ENCODE results near the gene KCNQ1. TPM values are rescaled to one million over a fixed set of nuclear protein-coding genes. Genes with fewer than 3 reads are reported as not detected.

The KCNQ1 gene
- total RNA-seq, 2 experiments from 2014 or later = 10.7 to 10.8 TPM

- H3K4me1 Mint-ChIP-seq (ENCODE audit: low read depth) = no peaks in the 10 kb centered on the region
- H3K4me3 Mint-ChIP-seq = no peak overlapping the region
- DNase-seq = no peak
- no peaks in the 10 kb centered on the region for H3K36me3 Mint-ChIP-seq
- ChIA-PET POLR2A (no interaction called here), CTCF (interaction anchor here (2.6 kb wide), 1 partner anchor 8 kb away, joined by 12 read pairs; no protein-coding TSS in a partner anchor)
- no peaks in the 10 kb centered on the region for H3K9me3 Mint-ChIP-seq
- intact Hi-C loops (cut with micrococcal nuclease) = no loop called here
- no peaks in the 10 kb centered on the region for H3K27me3 Mint-ChIP-seq
- H3K27ac Mint-ChIP-seq = no peak overlapping the region
Measured at GRCh38 chr11:2412323-2412722, 32.5 kb upstream of the KCNQ1 start.

- no peak overlapping the region for H3K4me3 Mint-ChIP-seq
- H3K27me3 Mint-ChIP-seq = no peaks in the 10 kb centered on the region
- H3K27ac Mint-ChIP-seq = no peak overlapping the region
- DNase-seq = no peak
- H3K36me3 Mint-ChIP-seq = no peaks in the 10 kb centered on the region
- H3K4me1 Mint-ChIP-seq (ENCODE audit: low read depth) = no peaks in the 10 kb centered on the region
- intact Hi-C loops (cut with micrococcal nuclease) = no loop called here
- H3K9me3 Mint-ChIP-seq = no peaks in the 10 kb centered on the region
- POLR2A ChIA-PET = no interaction called here
- CTCF ChIA-PET = interaction anchor here (0.7 kb wide), 1 partner anchor 228 kb away, joined by 3 read pairs; no protein-coding TSS in a partner anchor
Measured at GRCh38 chr11:2413742-2414579, 30.8 kb upstream of the KCNQ1 start.

GRCh38 chr11:2414616-2415015, 30.2 kb upstream of the KCNQ1 start:
- Mint-ChIP-seq H3K9me3 (no peaks in the 10 kb centered on the region), H3K36me3 (no peaks in the 10 kb centered on the region), H3K4me3 (no peak overlapping the region), H3K4me1 (ENCODE audit: low read depth) (no peaks in the 10 kb centered on the region), H3K27ac (no peak overlapping the region), H3K27me3 (no peaks in the 10 kb centered on the region)
- ChIA-PET CTCF (interaction anchor here (9.1 kb wide), 1 partner anchor 110 kb away, joined by 340 read pairs; the partner anchor contains the start of genes C11orf21 and TSPAN32), POLR2A (no interaction called here)
- DNase-seq = no peak
- intact Hi-C loops (cut with micrococcal nuclease) = no loop called here

DNA sequence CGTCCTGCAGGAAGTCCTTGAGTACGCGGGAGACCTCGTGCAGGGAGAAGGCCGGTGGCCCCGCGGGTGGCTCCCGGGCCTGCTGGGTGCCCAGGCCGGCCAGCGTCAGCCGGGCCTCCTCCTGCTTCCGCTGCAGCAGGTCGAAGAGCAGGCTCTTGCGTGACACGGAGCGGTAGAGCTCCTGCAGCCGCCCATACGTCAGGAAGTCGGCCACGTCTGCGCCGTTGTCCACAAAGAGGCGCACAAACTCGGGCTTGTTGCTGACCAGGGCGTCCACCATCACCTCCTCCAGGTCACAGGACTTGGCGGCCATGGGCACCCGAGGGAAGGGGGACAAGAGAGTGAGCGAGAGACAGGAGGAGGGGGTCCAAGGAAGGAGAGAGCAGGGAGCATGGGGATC, 29.6 kb upstream of the KCNQ1 start:
- intact Hi-C loops (cut with micrococcal nuclease) = no loop called here
- H3K9me3 Mint-ChIP-seq = no peaks in the 10 kb centered on the region

DNA sequence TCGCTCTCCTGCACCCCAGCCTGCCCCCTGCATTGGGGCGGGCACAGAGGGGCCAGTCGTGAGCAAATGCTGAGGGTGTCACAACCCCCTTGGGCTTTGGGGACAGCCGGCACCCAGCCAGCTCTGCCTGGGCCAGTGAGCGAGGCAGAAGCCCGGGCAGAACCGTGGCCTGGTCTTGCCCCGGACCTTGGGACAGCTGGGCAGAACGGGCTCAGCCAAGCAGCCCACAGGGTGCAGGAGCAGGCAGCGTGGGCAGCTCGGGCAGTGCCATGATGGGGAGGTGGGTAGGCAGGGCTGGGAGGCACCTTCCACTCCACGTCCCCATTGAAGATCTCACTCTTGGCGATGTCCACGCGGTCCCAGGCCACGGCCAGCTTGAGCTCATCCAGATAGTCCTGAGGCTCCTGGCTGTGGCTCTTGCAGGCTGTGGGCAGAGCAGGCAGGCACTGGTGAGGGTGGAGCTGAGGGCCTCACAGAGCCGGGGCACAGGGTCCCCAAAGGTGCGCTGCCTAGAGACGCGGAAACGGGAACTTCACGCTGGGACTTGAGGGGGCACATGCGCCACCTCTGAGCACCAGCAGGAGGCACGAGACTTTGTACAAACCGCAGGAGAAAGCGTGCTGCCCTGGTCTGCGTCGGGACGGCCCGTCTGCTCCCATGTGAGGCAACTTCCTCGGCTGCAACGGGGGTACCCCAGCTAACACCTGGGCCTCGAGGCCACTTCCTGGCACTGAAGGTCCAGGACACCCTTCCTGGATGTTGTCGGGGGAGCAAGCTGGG, 29.0 kb upstream of the KCNQ1 start:
- Mint-ChIP-seq H3K4me1 (ENCODE audit: low read depth) (peaks cover 2% of the 10 kb centered on the region), H3K4me3 (no peak overlapping the region), H3K36me3 (no peaks in the 10 kb centered on the region), H3K27ac (no peak overlapping the region), H3K27me3 (no peaks in the 10 kb centered on the region), H3K9me3 (no peaks in the 10 kb centered on the region)
- no peak for DNase-seq
- intact Hi-C loops (cut with micrococcal nuclease) = no loop called here
- CTCF ChIA-PET = interaction anchor here (0.7 to 9.1 kb wide), 2 partner anchors 15 to 111 kb away, joined by 3 to 340 read pairs; partner anchors contain the start of genes C11orf21, TSPAN32 and TSSC4
- POLR2A ChIA-PET = no interaction called here

More for the DNA sequence above, 29.6 kb upstream of the KCNQ1 start:
- H3K27ac Mint-ChIP-seq = no peak overlapping the region
- ChIA-PET POLR2A (no interaction called here), CTCF (interaction anchor here (0.7 to 9.1 kb wide), 2 partner anchors 14 to 111 kb away, joined by 3 to 340 read pairs; partner anchors contain the start of genes C11orf21, TSPAN32 and TSSC4)
- peaks cover 2% of the 10 kb centered on the region for H3K4me1 Mint-ChIP-seq (ENCODE audit: low read depth)
- H3K27me3 Mint-ChIP-seq = no peaks in the 10 kb centered on the region
- no peak for DNase-seq
- no peaks in the 10 kb centered on the region for H3K36me3 Mint-ChIP-seq
- H3K4me3 Mint-ChIP-seq = no peak overlapping the region

DNA sequence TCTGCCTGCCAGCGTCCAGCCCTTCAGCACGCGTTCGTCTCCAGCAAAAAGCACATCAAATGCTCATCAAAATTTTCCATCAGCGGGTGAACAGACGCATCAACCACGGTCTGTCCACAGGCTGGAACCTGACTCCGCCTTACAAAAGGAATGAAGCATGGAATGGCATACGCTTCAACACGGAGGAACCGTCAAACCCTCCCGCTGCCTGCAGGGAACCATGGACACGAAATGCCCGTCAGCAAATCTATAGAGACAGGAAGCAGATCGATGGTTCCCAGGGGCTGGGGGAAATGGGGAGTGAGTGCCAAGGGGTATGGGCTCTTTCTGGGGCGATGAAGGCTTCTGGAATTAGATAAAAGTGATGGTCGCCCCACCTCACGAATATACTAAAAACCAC, 28.0 kb upstream of the KCNQ1 start:
- no peak for DNase-seq
- no peak overlapping the region for H3K27ac Mint-ChIP-seq
- H3K9me3 Mint-ChIP-seq = no peaks in the 10 kb centered on the region
- POLR2A ChIA-PET = no interaction called here
- peaks cover 2% of the 10 kb centered on the region for H3K4me1 Mint-ChIP-seq (ENCODE audit: low read depth)
- intact Hi-C loops (cut with micrococcal nuclease) = no loop called here
- no peaks in the 10 kb centered on the region for H3K36me3 Mint-ChIP-seq
- no peaks in the 10 kb centered on the region for H3K27me3 Mint-ChIP-seq
- no peak overlapping the region for H3K4me3 Mint-ChIP-seq
- CTCF ChIA-PET = interaction anchor here (1.2 to 9.1 kb wide), 2 partner anchors 107 to 112 kb away, joined by 4 to 340 read pairs; partner anchors contain the start of genes C11orf21 and TSPAN32

GRCh38 chr11:2417856-2418692, 26.7 kb upstream of the KCNQ1 start:
- Mint-ChIP-seq H3K27ac (no peak overlapping the region), H3K9me3 (no peaks in the 10 kb centered on the region), H3K4me1 (ENCODE audit: low read depth) (peaks cover 2% of the 10 kb centered on the region), H3K36me3 (no peaks in the 10 kb centered on the region), H3K27me3 (no peaks in the 10 kb centered on the region), H3K4me3 (no peak overlapping the region)
- POLR2A ChIA-PET = no interaction called here
- CTCF ChIA-PET = interaction anchor here (0.7 to 9.1 kb wide), 8 partner anchors 9 to 220 kb away, joined by 3 to 340 read pairs (median 8); partner anchors contain the start of genes C11orf21 and TSPAN32
- intact Hi-C loops (cut with micrococcal nuclease) = no loop called here
- DNase-seq = no peak

DNA sequence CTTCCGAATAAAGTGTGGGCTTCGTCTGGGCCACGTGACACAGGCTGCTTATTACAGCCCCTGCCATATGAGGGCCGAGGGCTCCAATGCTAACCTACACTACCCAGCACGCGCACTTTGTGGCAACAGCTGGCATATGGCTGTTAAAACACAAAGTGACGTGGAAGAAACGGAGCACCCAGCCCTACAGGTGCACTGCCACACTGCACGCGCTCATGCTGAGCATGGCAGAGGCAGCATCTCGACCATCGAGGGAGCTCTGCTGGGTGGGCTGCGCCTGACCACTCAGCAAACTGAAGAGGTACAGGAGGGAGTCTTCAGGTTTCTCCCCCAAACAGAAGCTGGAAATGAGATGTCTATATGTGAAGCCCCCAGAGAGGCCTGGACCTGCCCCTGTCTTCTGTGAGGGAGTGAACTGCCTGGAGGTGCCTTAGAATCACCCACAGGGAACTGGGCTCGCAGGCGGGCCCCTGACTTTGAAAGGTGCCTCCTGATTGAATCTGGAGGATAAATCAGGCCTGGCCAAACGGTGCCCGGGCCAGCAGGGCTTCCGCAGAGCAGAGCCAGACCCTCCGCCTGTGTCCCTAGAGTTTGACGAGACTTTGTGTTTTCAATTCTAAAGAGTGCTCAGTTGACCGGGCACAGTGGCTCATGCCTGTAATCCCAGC, 26.0 kb upstream of the KCNQ1 start:
- H3K27ac Mint-ChIP-seq = no peak overlapping the region
- DNase-seq = no peak
- intact Hi-C loops (cut with micrococcal nuclease) = loop anchor here (1.0 kb wide), 1 partner anchor 114 kb away; no protein-coding TSS in a partner anchor
- H3K4me1 Mint-ChIP-seq (ENCODE audit: low read depth) = peaks cover 2% of the 10 kb centered on the region
- H3K4me3 Mint-ChIP-seq = no peak overlapping the region
- no peaks in the 10 kb centered on the region for H3K36me3 Mint-ChIP-seq
- CTCF ChIA-PET = interaction anchor here (0.7 to 9.1 kb wide), 22 partner anchors 9 to 672 kb away, joined by 3 to 340 read pairs (median 6); partner anchors contain the start of genes C11orf21, CD81, TSPAN32 and TSSC4
- POLR2A ChIA-PET = interaction anchor here (0.6 kb wide), 1 partner anchor 255 kb away, joined by 3 read pairs; no protein-coding TSS in a partner anchor
- no peaks in the 10 kb centered on the region for H3K27me3 Mint-ChIP-seq
- H3K9me3 Mint-ChIP-seq = no peaks in the 10 kb centered on the region

DNA sequence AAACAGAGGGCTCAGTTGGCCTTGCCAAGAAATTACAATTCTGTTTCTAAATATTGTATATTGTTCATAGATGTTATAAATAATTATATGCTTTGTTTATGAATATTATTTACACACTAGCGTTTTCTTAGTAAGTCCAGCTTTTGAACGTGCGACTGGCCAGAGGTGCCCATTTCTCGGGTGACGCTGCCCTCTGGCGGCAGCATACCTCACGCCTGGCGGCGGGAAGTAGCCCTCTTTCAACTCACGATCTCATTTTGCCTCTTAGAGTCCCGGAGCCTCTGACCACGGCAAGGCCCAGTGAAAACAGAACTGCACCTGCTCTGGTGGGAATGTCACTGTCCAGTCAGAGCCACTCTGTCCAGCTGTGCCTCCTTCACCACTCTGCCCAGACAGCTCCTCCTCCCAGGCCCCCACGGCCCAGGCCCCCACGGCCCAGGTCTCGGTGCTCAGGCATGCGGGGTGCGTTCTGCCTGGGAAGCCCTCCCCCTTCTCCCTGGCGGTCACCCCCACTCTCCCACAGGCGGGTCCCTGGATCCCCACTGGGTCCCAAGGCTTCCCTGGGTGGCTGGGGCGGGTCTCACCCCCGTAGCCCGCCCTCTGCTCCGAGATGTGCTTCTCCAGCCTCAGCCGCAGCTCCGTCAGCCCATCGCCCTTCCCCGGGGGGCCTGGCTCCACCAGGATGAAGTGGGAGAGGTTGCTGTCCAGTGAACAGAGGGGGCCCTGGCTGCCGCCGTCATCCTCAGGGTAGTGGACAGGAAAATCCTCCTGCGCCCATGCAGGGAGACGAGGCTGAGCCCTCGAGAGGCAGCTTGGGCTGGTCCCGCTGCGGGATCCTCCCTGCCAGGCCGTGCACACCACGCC, 24.9 kb upstream of the KCNQ1 start:
- POLR2A ChIA-PET = interaction anchor here (0.6 to 1.2 kb wide), 3 partner anchors 115 to 256 kb away, joined by 3 to 4 read pairs (median 4); no protein-coding TSS in a partner anchor
- no peak overlapping the region for H3K27ac Mint-ChIP-seq
- DNase-seq = peak; percentile 75
- no peaks in the 10 kb centered on the region for H3K27me3 Mint-ChIP-seq
- H3K36me3 Mint-ChIP-seq = no peaks in the 10 kb centered on the region
- peaks cover 2% of the 10 kb centered on the region for H3K4me1 Mint-ChIP-seq (ENCODE audit: low read depth)
- no peak overlapping the region for H3K4me3 Mint-ChIP-seq
- CTCF ChIA-PET = interaction anchor here (0.7 to 9.1 kb wide), 39 partner anchors 9 to 671 kb away, joined by 3 to 340 read pairs (median 6); partner anchors contain the start of genes C11orf21, CD81, KCNQ1 and TSPAN32
- intact Hi-C loops (cut with micrococcal nuclease) = loop anchor here (1.0 to 2.0 kb wide), 5 partner anchors 19 to 254 kb away; partner anchors contain the start of gene TSSC4
- H3K9me3 Mint-ChIP-seq = no peaks in the 10 kb centered on the region

Measured in activated CD4-positive, alpha-beta memory T cell treated with anti-CD3 and anti-CD28 coated beads for 36 hours (primary cell).